SK-N-SH treated with all-trans-retinoic acid at 6 μM for 48 hours (cell line): ENCODE measurements around the gene PRDM5.

Source experiments
- ATAC-seq: fragments of 200-7000 bp; cut with Tn5 transposase; 3 replicates; pipeline ENCODE4 v1.9.1; 2020; ENCODE audit warnings: mild to moderate bottlenecking, moderate library complexity
- ARNTL ChIP-seq: fragments of 450-650 bp; formaldehyde crosslinking; IDR thresholded peaks from 2 replicates; pipeline ENCODE4 v1.5.0; 2020; ENCODE audit warnings: low read depth, mild to moderate bottlenecking, moderate library complexity, borderline replicate concordance
- CREB5 ChIP-seq: fragments of 250-450 bp; sonication (Bioruptor Pico); IDR thresholded peaks from 2 replicates; pipeline ENCODE4 v1.5.1; 2020; ENCODE audit warnings: low read depth, mild to moderate bottlenecking, moderate library complexity
- CSDC2 ChIP-seq: fragments of 250-450 bp; sonication (Bioruptor Pico); IDR thresholded peaks from 2 replicates; pipeline ENCODE4 v1.5.0; 2020; ENCODE audit warnings: mild to moderate bottlenecking, moderate library complexity
- ESRRG ChIP-seq: fragments of 250-450 bp; sonication (Bioruptor Pico); IDR thresholded peaks from 2 replicates; pipeline ENCODE4 v1.6.1; 2021; ENCODE audit warnings: mild to moderate bottlenecking
- GLIS3 ChIP-seq: fragments of 250-450 bp; sonication (Bioruptor Pico); IDR thresholded peaks from 2 replicates; pipeline ENCODE4 v1.5.0; 2020; ENCODE audit warnings: mild to moderate bottlenecking, moderate library complexity
- ISL1 ChIP-seq: fragments of 250-450 bp; sonication (Bioruptor Pico); IDR thresholded peaks from 2 replicates; pipeline ENCODE4 v2.1.2; 2022; ENCODE audit warnings: mild to moderate bottlenecking, moderate library complexity
- OSR1 ChIP-seq: fragments of 250-450 bp; sonication (Bioruptor Pico); IDR thresholded peaks from 2 replicates; pipeline ENCODE4 v1.8.0; 2022; ENCODE audit warnings: moderate library complexity, mild to moderate bottlenecking, inconsistent platforms
- PATZ1 ChIP-seq: fragments of 250-450 bp; sonication (Bioruptor Pico); IDR thresholded peaks from 2 replicates; pipeline ENCODE4 v1.8.0; 2020; ENCODE audit warnings: mild to moderate bottlenecking, moderate library complexity, borderline replicate concordance
- PPARA ChIP-seq: fragments of 250-450 bp; sonication (Bioruptor Pico); IDR thresholded peaks from 2 replicates; pipeline ENCODE4 v1.5.0; 2020; ENCODE audit warnings: mild to moderate bottlenecking, borderline replicate concordance
- RARB ChIP-seq: fragments of 250-450 bp; sonication (Bioruptor Pico); IDR thresholded peaks from 2 replicates; pipeline ENCODE4 v1.8.0; 2021; ENCODE audit warnings: mild to moderate bottlenecking, moderate library complexity
- SNAI2 ChIP-seq: fragments of 250-450 bp; sonication (Bioruptor Pico); IDR thresholded peaks from 2 replicates; pipeline ENCODE4 v1.5.0; 2020; ENCODE audit warnings: mild to moderate bottlenecking, moderate library complexity
- TCF4 ChIP-seq: fragments of 250-450 bp; sonication (Bioruptor Pico); IDR thresholded peaks from 2 replicates; pipeline ENCODE4 v1.8.0; 2021; ENCODE audit warnings: mild to moderate bottlenecking, moderate library complexity, borderline replicate concordance
- TOX ChIP-seq: fragments of 250-450 bp; sonication (Bioruptor Pico); IDR thresholded peaks from 2 replicates; pipeline ENCODE4 v1.8.0; 2021; ENCODE audit warnings: mild to moderate bottlenecking, moderate library complexity, borderline replicate concordance
- TSHZ2 ChIP-seq: fragments of 250-450 bp; sonication (Bioruptor Pico); IDR thresholded peaks from 2 replicates; pipeline ENCODE4 v1.5.0; 2020; ENCODE audit warnings: mild to moderate bottlenecking, moderate library complexity
- ZFP3 ChIP-seq: fragments of 250-450 bp; sonication (Bioruptor Pico); IDR thresholded peaks from 2 replicates; pipeline ENCODE4 v1.5.0; 2020; ENCODE audit warnings: mild to moderate bottlenecking, moderate library complexity
- ZFP30 ChIP-seq: fragments of 450-650 bp; formaldehyde crosslinking; IDR thresholded peaks from 2 replicates; pipeline ENCODE4 v1.5.0; 2022; ENCODE audit warnings: mild to moderate bottlenecking, moderate library complexity
- ZNF565 ChIP-seq: fragments of 450-650 bp; formaldehyde crosslinking; conservative IDR thresholded peaks from 2 replicates; pipeline ENCODE4 v1.5.0; 2020; ENCODE audit warnings: low read depth, mild to moderate bottlenecking, moderate library complexity
- ZNF70 ChIP-seq: fragments of 450-650 bp; formaldehyde crosslinking; IDR thresholded peaks from 2 replicates; pipeline ENCODE4 v1.5.0; 2020; ENCODE audit warnings: mild to moderate bottlenecking, moderate library complexity
- ZNF8 ChIP-seq: fragments of 450-650 bp; formaldehyde crosslinking; IDR thresholded peaks from 2 replicates; pipeline ENCODE4 v1.5.0; 2020; ENCODE audit warnings: mild to moderate bottlenecking, moderate library complexity
- TF ChIP-seq, protein P1 (sequence below): fragments of 250-450 bp; sonication (Bioruptor Pico); IDR thresholded peaks from 2 replicates; pipeline ENCODE4 v1.5.1; 2021; ENCODE audit warnings: mild to moderate bottlenecking, moderate library complexity
- TF ChIP-seq, protein P2 (sequence below): fragments of 250-450 bp; sonication (Bioruptor Pico); IDR thresholded peaks from 2 replicates; pipeline ENCODE4 v1.8.0; 2021; ENCODE audit warnings: low read depth, mild to moderate bottlenecking, moderate library complexity, borderline replicate concordance

The PRDM5 gene

GRCh38 chr4:120903419-120903818 lies 19.1 kb downstream of the PRDM5 start:
- no peak for ATAC-seq
- TF ChIP-seq ZFP30 (CRISPR knock-in tag) = no peak
- TF ChIP-seq TCF4 (CRISPR knock-in tag) = no peak
- TF ChIP-seq, protein P1, sequence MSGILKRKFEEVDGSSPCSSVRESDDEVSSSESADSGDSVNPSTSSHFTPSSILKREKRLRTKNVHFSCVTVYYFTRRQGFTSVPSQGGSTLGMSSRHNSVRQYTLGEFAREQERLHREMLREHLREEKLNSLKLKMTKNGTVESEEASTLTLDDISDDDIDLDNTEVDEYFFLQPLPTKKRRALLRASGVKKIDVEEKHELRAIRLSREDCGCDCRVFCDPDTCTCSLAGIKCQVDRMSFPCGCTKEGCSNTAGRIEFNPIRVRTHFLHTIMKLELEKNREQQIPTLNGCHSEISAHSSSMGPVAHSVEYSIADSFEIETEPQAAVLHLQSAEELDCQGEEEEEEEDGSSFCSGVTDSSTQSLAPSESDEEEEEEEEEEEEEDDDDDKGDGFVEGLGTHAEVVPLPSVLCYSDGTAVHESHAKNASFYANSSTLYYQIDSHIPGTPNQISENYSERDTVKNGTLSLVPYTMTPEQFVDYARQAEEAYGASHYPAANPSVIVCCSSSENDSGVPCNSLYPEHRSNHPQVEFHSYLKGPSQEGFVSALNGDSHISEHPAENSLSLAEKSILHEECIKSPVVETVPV (CRISPR knock-in tag) = no peak
- no peak for TF ChIP-seq ZNF70 (CRISPR knock-in tag)
- TF ChIP-seq ISL1 = no peak
- TF ChIP-seq SNAI2 (CRISPR knock-in tag) = no peak
- TF ChIP-seq ARNTL = no peak
- TF ChIP-seq ZNF565 (CRISPR knock-in tag) = no peak
- TF ChIP-seq, protein P2, sequence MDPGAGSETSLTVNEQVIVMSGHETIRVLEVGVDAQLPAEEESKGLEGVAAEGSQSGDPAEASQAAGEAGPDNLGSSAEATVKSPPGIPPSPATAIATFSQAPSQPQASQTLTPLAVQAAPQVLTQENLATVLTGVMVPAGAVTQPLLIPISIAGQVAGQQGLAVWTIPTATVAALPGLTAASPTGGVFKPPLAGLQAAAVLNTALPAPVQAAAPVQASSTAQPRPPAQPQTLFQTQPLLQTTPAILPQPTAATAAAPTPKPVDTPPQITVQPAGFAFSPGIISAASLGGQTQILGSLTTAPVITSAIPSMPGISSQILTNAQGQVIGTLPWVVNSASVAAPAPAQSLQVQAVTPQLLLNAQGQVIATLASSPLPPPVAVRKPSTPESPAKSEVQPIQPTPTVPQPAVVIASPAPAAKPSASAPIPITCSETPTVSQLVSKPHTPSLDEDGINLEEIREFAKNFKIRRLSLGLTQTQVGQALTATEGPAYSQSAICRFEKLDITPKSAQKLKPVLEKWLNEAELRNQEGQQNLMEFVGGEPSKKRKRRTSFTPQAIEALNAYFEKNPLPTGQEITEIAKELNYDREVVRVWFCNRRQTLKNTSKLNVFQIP (CRISPR knock-in tag) = no peak
- TF ChIP-seq TOX (CRISPR knock-in tag) = no peak
- no peak for TF ChIP-seq GLIS3
- TF ChIP-seq ZNF8 (CRISPR knock-in tag) = no peak
- no peak for TF ChIP-seq CSDC2 (CRISPR knock-in tag)
- TF ChIP-seq PATZ1 (CRISPR knock-in tag) = no peak
- TF ChIP-seq RARB (CRISPR knock-in tag) = no peak
- TF ChIP-seq CREB5 = no peak
- TF ChIP-seq, all 23 proteins: peak for 0

GRCh38 chr4:120902925-120903324 lies 19.6 kb downstream of the PRDM5 start:
- no peak for TF ChIP-seq ZNF565 (CRISPR knock-in tag)
- no peak for TF ChIP-seq OSR1 (CRISPR knock-in tag)
- TF ChIP-seq PPARA (CRISPR knock-in tag) = no peak
- no peak for ATAC-seq

DNA sequence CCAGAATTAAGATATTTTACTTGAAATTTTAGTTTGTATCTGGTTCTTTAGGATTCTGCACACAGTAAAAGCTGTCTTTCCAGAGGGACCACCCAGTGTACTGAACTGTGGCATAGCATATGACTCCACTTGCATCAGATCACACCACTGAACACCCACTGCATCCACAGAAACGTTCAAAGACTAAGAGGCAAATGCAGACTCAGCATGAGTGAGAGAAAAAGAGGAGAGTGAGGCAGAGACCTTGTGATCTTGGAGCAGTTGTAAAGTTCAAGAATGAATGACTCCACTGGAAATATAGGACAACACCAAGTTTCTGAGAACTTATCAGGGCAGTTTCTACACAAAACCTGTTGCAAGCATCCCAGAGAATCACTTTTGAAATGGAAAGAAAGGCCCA lies 20.8 kb downstream of the PRDM5 start:
- TF ChIP-seq CREB5 (no peak), SNAI2 (CRISPR knock-in tag) (no peak), ARNTL (no peak), PATZ1 (CRISPR knock-in tag) (no peak), TOX (CRISPR knock-in tag) (no peak), ZFP3 (CRISPR knock-in tag) (no peak), TSHZ2 (no peak), ESRRG (CRISPR knock-in tag) (no peak), ZNF565 (CRISPR knock-in tag) (no peak), ZFP30 (CRISPR knock-in tag) (no peak), ZNF8 (CRISPR knock-in tag) (no peak), RARB (CRISPR knock-in tag) (no peak), OSR1 (CRISPR knock-in tag) (no peak), ISL1 (no peak)
- TF ChIP-seq, protein P2 (CRISPR knock-in tag) = no peak
- ATAC-seq = no peak
